Nucleus accumbens (tissue), 56 donors: ENCODE results near the gene NOL12.
"Not testable (repeated sequence)": the region's sequence is repeated elsewhere in the genome, so short reads cannot be mapped to it uniquely, and the experiment has no call there.

Source experiments
- DNase-seq, 56 donors: peaks; one replicate each; lab custom pipeline; 2025; lab: John Stamatoyannopoulos, UW

NOL12 gene

GRCh38 chr22:37705205-37705604, 19.1 kb downstream of the NOL12 start:
- no peak for DNase-seq

- DNase-seq, result peak in 7 of 56 donors; percentile 3 to 20 (median 11)
Measured at GRCh38 chr22:37708580-37709444, 22.7 kb downstream of the NOL12 start.

GRCh38 chr22:37709445-37709765, 23.3 kb downstream of the NOL12 start:
- DNase-seq, result no peak

GRCh38 chr22:37710675-37711074, 24.5 kb downstream of the NOL12 start:
- DNase-seq, result no peak

GRCh38 chr22:37711490-37711889, 25.3 kb downstream of the NOL12 start:
- DNase-seq, result no peak

GRCh38 chr22:37713761-37714160, 27.6 kb downstream of the NOL12 start:
- DNase-seq, result no peak

- no peak for DNase-seq
Measured at GRCh38 chr22:37714634-37715033, 28.5 kb downstream of the NOL12 start.

- DNase-seq, result no peak
Measured at GRCh38 chr22:37715760-37716159, 29.6 kb downstream of the NOL12 start.

- DNase-seq, result no peak
Measured at GRCh38 chr22:37716708-37717107, 30.6 kb downstream of the NOL12 start.

- DNase-seq, result not testable (repeated sequence)
Measured at GRCh38 chr22:37717235-37717634, 31.1 kb downstream of the NOL12 start.

GRCh38 chr22:37717746-37718305, 31.7 kb downstream of the NOL12 start:
- not testable (repeated sequence) for DNase-seq

GRCh38 chr22:37725551-37726240, 39.6 kb downstream of the NOL12 start:
- no peak for DNase-seq

- DNase-seq, result no peak
Measured at GRCh38 chr22:37726241-37726887, 40.2 kb downstream of the NOL12 start.

GRCh38 chr22:37728620-37729019, 42.5 kb downstream of the NOL12 start:
- no peak for DNase-seq

- no peak for DNase-seq
Measured at GRCh38 chr22:37731804-37732471, 45.8 kb downstream of the NOL12 start.

- no peak for DNase-seq
Measured at GRCh38 chr22:37732699-37733607, 46.8 kb downstream of the NOL12 start.

GRCh38 chr22:37733625-37734401, 47.7 kb downstream of the NOL12 start:
- DNase-seq, result no peak

- no peak for DNase-seq
Measured at GRCh38 chr22:37734402-37734700, 48.2 kb downstream of the NOL12 start.

GRCh38 chr22:37734964-37735451, 48.9 kb downstream of the NOL12 start:
- DNase-seq, result peak in 25 of 56 donors; percentile 2 to 59 (median 16)
